HG03135 (cell line): ENCODE measurements around the gene SPATA12.

ENCODE experiments used
- ATAC-seq: cut with Tn5 transposase; IDR thresholded peaks from one replicate; pipeline ENCODE4 v1.9.1; 2021; ENCODE audit warnings: mild to moderate bottlenecking, moderate library complexity; ENCODE audit not compliant: unreplicated experiment

The SPATA12 gene

GRCh38 chr3:57060089-57060821 is at the start of gene SPATA12:
SPATA12 (plus strand) TSS chr3:57060664; CDS start chr3:57073695, 13,031 bp downstream.
- ATAC-seq = no peak

GRCh38 chr3:57011022-57011421 is 49.4 kb upstream of the SPATA12 start:
- ATAC-seq = no peak

- no peak for ATAC-seq
These were observed 47.6 kb upstream of the SPATA12 start for GRCh38 chr3:57012847-57013246.

GRCh38 chr3:57015350-57015729 is 45.1 kb upstream of the SPATA12 start:
- ATAC-seq = no peak

- ATAC-seq = no peak
These were observed 44.6 kb upstream of the SPATA12 start for GRCh38 chr3:57015912-57016311.

GRCh38 chr3:57017459-57017845 is 43.0 kb upstream of the SPATA12 start:
- ATAC-seq = no peak

- no peak for ATAC-seq
These were observed 42.2 kb upstream of the SPATA12 start for GRCh38 chr3:57018246-57018645.

GRCh38 chr3:57019057-57019456 is 41.4 kb upstream of the SPATA12 start:
- no peak for ATAC-seq

GRCh38 chr3:57025237-57025636 is 35.2 kb upstream of the SPATA12 start:
- ATAC-seq = no peak

GRCh38 chr3:57026944-57027343 is 33.5 kb upstream of the SPATA12 start:
- ATAC-seq = no peak

GRCh38 chr3:57029383-57029782 is 31.1 kb upstream of the SPATA12 start:
- ATAC-seq = no peak

- ATAC-seq = no peak
These were observed 30.5 kb upstream of the SPATA12 start for GRCh38 chr3:57029924-57030323.

- no peak for ATAC-seq
These were observed 29.7 kb upstream of the SPATA12 start for GRCh38 chr3:57030721-57031120.

- no peak for ATAC-seq
These were observed 28.6 kb upstream of the SPATA12 start for GRCh38 chr3:57031631-57032541.

GRCh38 chr3:57036952-57037351 is 23.5 kb upstream of the SPATA12 start:
- ATAC-seq = no peak

- ATAC-seq = no peak
These were observed 21.8 kb upstream of the SPATA12 start for GRCh38 chr3:57038466-57039164.

GRCh38 chr3:57041674-57042073 is 18.8 kb upstream of the SPATA12 start:
- no peak for ATAC-seq

GRCh38 chr3:57043518-57043917 is 16.9 kb upstream of the SPATA12 start:
- no peak for ATAC-seq

- ATAC-seq = no peak
These were observed 14.2 kb upstream of the SPATA12 start for GRCh38 chr3:57046101-57046765.

GRCh38 chr3:57048052-57048671 is 12.3 kb upstream of the SPATA12 start:
- no peak for ATAC-seq
